ENCODE measurements around the gene SLC24A4.

DNA sequence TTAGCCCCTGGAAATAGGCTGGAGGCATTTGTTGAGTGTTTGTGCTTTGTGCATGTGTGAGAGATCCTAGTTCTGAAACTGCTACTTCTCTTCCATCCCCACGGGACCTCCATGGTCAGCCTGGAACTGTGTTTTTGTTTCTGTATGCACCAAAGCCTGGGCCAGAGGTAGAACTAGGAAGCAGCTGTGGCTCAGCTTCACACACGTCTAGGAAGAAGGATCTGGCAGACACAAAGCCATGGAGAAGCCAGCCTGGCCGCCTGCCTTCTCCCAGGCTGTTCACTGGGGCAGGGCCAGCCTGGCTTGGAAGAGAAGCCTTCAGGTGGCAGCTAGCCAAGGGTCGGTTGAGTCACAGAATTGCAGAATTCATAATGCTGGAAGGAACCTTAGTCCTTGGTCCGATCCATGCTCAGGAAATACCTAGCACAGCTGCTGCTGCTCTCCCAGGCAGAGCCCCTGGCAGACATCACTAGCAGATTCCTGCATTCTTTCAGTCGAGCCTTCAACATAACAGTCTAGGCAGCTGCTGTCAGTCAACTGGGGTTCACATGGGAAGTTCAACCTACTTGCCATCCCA lies 217.6 kb downstream of the SLC24A4 start:
- TF ChIP-seq, protein P1, sequence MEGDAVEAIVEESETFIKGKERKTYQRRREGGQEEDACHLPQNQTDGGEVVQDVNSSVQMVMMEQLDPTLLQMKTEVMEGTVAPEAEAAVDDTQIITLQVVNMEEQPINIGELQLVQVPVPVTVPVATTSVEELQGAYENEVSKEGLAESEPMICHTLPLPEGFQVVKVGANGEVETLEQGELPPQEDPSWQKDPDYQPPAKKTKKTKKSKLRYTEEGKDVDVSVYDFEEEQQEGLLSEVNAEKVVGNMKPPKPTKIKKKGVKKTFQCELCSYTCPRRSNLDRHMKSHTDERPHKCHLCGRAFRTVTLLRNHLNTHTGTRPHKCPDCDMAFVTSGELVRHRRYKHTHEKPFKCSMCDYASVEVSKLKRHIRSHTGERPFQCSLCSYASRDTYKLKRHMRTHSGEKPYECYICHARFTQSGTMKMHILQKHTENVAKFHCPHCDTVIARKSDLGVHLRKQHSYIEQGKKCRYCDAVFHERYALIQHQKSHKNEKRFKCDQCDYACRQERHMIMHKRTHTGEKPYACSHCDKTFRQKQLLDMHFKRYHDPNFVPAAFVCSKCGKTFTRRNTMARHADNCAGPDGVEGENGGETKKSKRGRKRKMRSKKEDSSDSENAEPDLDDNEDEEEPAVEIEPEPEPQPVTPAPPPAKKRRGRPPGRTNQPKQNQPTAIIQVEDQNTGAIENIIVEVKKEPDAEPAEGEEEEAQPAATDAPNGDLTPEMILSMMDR (IDR thresholded peaks at IDR 0.05 in 8 of 11, conservative IDR thresholded peaks at IDR 0.05 in 3 of 11): no peak
- no peak for TF ChIP-seq POLR2A (IDR thresholded peaks at IDR 0.05)
- TF ChIP-seq POLR2AphosphoS5 (IDR thresholded peaks at IDR 0.05): peak in 2 of 3 donors; percentile 59 to 61

All from spleen (tissue), 7 donors.